HG02938 (cell line): ENCODE results near the gene ZNF219.

ENCODE experiments used
- ATAC-seq: cut with Tn5 transposase; IDR thresholded peaks from one replicate; pipeline ENCODE4 v1.9.1; 2021; ENCODE audit warnings: mild to moderate bottlenecking, moderate library complexity; ENCODE audit not compliant: unreplicated experiment

ZNF219 gene

DNA sequence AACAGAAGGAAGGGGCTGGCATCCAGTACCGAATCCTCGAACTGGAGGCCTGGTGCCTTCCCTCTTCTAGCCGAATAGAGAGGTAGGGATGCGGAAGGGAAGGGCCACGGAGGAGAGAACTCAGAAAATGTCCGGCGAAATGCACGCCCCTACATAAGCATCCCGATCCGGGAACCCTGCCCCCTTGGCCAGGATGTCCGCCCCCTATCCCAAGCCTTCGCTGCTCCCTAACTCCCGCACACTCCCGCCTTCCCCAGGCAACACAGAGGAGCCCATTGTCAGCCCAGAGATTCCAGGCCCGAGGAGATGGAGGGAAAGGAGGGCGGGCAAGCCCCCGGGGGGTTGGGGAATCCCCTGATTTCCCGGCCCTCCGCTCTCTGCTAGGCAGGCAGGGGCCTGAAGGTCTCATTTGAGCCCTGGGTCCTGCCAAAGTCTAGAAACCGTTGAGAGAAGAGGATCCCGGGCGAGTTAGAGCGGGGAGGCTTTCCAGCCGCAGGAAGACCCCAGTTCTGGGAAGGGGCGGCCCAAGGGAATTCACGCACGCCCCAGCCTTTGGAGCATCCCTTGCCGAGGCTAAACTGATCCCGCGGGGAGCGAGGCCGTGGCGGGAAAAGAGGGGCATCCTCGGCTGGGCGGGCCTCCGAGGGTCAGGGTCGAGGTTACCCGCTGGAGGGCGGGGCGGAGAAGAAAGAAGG, 28.9 kb downstream of the ZNF219 start:
- ATAC-seq = no peak

DNA sequence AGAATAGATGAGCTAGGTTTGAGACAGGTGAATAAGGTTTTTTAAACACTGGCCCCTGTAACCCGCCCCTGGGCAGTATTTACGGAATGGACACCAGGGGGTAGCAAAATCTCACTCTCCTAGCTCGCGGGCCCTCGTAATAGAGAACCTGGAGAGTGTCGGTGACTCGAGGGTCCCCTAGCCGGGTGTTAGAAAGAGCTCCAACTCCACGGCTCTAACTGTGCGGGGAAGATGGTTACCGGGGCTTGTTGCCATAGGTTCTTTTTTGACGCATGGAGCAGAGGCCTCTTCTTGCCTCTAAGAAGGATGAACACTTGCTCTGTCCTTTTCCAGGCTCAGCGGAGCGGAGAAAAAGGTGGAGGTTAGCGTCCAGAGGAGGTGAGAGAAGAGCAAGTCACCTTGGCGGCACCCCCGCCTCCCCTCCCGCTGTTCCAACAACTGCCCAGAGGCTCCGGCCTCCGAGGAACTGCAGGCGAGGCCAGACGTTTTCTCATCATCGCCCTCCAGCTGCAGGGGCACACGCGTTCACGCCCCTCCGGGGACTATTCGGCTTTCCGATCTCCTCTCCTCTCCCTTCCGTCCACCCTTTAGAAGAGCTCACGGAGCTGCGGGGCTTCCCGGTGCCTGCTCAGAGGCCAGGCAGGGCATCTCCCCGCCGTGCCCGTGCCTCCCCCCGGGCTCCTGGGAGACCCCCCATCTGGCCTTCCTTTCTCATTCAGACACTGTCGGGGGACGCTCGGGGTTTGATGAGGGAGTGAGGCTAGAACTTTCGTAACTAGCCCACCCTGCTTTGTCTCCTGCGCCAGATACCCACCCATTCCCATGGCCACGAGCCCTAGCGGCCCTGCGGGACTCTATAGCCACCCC, 29.7 kb downstream of the ZNF219 start:
- no peak for ATAC-seq

DNA sequence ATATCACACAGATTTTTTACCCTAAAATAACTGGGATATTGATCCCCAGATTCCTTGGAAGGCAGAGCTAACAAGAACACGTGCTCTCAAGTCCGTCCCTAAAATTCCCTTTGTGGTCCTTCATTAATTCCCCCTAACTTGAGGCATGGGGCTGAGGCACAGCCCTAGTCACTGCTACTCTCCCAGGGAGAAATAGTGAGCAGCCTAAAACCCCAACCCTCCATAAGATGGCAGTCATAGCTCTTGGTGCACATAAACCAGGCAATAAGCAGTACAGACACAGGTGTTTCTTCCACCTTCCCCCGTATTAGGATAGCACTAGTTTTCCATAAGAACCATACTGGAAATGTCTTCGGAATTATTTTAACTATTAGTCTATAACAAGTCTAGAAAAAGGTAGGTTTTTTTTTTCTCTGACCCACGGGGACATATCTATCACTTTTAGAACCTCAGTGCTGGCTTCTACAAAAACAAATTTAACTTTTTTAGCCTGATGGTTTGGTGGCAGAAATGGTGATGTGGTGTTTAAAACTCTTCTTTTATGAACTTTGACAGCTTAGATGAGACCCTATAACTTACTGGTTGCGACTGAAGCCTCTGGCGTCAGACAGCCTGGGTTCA, 31.5 kb downstream of the ZNF219 start:
- no peak for ATAC-seq

DNA sequence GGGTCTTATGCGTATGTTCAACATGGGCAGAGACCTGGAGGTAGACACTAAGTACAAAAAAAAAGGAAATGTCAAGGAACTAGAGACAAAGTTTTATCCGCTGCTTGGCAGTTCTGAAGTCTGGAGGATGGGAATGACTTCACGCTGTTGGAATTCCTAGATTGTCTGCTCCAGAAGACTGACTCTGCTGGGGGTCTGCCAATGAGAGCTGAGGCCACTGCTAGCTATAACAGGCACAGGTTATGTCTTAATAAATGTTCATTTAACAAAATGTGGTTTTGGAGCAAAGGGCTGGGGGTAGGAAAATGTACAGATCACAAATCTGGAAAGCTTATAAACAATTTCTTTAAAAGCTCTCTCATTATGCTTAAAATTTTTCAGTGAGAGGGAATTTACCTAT, 35.0 kb downstream of the ZNF219 start:
- no peak for ATAC-seq

DNA sequence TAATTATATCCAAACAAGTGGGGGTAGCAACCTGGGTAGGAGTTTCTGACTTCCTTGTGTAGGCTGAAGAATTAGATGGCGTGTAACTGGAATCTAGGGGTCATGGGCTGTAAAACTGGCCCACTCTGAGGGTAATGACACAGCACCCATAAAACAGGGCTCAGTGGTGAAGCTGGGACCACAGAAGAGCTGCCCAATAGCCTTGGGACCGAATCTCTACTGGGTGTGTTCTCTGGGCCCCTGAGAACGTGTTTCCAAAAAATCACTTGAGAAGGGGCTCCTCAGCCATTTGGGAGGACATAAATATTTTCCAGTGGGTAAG, 37.1 kb downstream of the ZNF219 start:
- ATAC-seq = no peak

DNA sequence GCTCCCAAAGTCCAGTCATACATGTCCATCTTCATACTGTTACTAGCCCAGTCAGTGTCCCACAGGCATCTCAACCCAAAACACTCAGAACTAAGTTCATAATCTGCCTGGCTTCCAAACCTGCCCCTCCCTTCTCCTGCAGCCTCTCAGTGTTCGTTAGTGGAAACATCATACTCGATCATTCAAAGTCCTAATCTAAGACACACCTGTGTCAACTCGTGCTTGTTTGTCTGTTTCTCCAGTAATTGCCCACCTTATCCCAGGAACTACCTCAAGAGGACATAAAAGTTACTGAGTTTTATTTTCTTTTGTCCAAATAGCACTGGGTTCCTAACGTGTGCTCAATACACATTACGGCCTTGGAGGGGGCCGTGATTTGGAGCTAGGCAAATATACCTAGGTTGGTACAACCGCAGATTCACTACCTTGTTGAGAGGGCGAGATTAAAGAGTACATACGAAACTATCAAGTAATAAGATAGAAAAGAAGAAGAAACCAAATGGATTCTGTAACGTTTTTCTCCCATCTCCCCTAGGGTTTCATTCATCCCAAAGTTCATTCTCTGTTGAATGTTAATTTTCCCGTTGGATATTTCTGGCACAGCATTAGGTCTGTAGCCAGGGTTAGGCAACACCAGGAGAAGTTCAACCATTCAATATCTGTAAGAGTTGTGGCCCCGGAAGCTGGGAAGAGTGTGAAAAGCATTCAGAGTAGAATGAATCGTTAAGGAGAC, 37.7 kb downstream of the ZNF219 start:
- ATAC-seq = no peak

DNA sequence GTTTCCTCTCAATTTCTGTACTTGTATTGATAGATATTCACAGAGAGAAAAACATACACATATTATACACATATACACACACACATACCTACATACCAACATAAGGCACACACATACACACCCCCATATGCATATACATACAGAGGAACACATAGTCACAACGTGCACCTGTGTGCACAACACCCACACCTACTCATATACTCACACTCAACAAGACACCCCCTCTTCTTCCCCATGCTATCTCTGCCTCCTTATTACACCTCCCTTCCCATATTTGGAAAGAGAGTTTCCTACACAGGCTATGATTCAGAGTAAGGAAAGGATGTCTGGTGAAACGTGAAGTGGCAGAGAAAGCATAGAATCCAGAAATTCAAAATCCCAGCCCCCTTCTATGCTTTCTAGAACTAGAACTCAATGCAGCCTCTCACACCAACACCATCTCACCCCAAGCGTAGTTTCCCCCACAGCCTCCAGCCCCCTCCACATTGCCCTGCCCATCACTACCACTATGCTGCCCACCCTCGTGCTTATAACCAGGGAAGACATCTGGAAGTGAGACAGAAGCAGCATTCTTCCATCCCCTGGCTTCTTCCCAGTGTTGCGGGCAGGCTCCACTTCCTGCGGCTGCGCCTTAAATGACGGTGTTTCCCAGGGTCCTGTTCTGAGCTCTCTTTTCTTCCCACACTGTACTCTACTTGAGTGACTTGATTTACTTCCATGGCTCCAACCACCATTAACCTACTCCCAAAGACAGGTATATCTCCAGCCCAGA, 38.4 kb downstream of the ZNF219 start:
- no peak for ATAC-seq

DNA sequence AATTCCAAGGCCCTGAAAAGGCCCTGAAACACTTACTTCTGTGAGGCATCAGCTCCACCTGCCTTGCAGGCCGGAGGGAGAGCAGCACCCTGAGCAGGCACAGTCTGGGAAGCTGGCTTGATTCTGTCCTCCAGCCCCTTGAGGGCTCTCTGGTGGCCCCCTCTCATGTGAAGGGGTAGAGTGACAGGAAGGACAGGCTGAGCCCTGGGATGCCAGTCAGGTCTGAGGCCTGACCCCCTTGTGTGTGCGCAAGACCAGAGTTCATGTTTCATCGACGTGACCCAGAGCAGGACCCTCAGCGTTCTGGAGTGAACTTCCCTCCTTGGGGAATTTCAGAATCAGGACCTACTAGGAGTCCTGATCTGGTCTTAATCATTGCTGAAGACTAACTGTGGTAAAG, 39.6 kb downstream of the ZNF219 start:
- no peak for ATAC-seq

DNA sequence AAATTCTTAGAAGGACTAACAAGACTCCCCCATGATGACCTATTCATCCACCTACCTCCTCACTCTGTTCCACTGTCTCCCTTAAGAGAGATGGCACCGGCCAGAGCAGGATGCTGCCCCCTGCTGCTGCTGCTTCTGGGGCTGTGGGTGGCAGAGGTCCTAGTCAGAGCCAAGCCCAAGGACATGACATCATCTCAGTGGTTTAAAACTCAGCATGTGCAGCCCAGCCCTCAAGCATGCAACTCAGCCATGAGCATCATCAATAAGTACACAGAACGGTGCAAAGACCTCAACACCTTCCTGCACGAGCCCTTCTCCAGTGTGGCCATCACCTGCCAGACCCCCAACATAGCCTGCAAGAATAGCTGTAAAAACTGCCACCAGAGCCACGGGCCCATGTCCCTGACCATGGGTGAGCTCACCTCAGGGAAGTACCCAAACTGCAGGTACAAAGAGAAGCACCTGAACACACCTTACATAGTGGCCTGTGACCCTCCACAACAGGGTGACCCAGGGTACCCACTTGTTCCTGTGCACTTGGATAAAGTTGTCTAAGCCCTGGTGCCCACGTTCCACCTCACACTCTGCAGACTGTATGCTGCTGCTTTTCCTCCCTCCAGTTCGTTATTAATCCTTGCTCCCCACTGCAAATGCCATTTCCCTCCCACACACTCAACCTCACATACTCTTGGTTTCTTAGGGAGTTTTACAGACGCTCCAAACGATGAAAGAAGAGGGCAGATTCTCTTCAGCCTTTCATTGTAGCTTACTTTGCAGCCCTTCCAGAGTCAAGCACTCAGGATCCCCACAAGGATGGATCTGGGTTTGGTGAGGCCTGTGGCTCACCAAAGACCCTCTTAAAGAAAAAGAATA, 40.4 kb downstream of the ZNF219 start, which contains the start of gene RNASE8:
RNASE8 (plus strand) TSS at position 20 of the 873 bp plus-strand sequence; CDS start at position 91, 71 bp downstream.
- ATAC-seq = no peak

DNA sequence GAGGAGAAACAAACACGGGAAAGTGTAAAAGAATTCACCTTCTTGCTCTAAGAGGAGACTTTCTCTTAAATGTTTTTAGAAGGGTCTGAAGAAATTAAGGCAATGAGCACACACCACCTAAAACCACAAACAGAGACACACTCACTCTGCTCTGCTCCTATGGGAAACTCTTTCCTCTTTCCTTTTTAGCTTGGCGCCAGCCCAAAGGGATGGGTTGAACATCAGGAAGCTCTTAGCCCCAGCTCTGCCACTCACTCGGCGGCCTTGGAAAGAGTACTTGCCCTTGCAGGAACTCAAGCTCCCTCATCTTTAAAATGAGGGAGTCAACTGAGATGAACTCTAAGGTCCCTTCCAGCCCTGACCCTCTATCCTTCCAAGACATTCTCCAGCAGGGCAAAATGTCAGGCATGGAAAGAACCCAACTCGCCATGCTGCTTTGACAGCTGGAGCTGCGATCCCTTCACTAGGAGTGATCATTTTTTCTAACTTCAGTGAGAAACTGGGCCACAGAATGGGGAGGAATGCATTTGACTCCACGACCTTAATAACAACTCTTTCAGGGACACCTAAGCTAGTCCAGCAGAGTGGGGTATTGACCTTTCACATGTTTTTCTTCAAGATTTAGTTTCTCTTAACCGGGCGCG, 41.8 kb downstream of the ZNF219 start:
- ATAC-seq = no peak

DNA sequence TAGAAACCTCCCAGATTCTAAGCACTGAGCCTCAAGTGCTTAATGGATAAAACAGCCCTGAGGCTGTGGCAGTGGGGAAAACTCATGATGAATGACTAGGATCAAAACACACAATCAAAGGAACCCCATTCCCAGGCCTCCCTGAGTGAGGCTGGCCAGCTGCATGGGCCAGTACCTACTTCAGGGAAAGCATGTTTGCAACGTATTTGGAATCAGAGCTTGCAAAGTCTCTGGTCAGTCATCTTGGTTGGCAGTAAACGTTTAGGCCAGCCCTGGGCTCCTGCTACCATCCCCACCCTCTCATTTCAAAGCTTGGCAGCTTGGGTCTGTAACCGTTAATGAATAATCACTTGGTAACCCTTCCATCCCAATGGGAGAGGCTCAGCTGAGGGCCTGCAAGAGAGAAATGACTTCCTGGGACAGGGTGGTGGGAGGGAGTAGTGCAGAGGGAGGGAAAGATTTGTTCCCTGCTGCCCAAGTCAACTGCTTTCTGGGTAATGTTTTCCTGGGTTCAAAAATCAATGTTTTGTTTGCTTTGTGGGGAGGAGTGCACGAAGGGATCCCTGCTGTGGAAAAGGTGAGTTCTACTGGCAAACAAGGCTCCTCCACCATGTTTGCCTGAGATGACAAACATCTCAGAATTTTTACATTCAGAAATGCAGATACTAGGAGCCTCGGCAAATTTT, 42.9 kb downstream of the ZNF219 start:
- ATAC-seq = no peak

DNA sequence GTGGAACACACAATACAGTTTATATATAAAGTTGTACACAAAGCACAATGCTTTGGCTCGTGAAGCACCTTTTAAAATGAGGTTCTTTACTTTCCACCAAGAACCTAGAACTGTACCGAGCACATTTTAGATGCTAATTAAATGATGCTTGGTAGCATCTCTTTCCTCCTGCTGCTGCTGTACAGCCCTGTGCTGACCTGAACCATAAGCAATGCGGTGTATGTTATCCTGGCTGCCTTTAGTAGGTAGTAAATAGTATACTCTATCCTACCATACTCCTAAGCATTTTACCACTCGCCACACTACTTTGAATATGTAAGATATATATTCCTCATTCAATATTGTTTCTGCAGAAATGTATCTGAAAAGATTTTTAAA, 43.7 kb downstream of the ZNF219 start:
- ATAC-seq = no peak

DNA sequence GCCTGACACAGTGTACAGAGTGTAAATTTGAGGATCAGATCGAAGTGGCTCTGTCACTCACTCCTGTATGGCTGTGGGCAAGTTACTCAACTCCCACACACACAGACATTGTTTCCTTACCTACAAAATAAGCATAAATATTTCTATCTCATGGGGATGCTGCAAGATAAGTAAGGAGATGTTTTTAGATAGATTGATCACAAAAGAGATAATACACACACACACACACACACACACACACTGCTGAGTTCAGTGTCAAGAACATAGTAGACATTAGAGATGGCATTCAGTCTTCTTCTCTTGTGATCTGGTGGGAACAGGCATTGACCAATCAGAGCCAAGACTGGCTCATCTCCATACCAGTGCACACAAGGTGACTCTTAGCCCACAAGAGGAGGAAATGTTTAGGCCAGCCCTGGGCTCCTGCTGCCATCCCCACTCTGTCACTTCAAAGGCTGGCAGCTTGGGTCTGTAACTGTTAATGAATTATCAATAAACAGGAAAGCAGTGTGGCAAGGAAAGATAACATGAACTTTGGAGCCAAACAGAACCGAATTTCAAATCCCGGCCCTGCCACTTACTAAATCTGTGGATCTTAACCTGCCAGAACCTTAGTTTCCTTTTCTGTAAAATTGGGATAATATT, 44.2 kb downstream of the ZNF219 start:
- no peak for ATAC-seq

DNA sequence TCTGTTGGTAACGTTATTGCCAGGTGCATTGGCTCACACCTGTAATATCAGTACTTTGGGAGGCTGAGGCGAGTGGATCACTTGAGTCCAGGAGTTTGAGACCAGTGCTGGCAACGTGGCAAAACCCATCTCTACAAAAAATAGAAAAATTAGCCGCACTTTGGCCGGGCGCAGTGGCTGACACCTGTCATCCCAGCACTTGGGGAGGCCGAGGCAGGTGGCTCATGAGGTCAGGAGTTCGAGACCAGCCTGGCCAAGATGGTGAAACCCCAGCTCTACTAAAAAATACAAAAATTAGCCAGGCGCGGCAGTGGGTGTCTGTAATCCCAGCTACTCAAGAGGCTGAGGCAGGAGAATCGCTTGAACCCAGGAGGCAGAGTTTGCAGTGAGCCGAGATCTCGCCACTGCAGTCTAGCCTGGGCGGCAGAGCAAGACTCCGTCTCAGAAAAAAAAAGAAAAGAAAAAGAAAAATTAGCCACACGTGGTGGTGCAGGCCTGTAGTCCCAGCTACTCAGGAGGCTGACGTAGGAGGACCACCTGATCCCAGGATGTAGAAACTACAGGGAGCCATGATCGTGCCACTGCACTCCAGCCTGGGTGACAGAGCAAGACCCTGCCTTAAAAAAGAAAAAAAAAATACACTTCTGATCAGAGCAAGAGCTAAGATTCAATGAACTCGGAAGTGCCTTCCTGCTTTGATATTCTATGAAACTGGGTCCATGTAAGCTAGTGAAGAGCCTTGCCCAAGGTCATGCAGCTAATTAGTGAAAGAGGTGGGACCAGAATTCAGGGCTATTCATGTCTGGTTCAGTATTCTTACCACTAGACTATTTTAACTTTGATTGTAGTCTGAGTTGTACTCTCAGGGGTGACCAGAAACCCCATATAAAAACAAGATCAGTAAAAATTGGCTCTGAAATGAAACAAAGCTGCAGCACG, 45.0 kb downstream of the ZNF219 start:
- no peak for ATAC-seq

DNA sequence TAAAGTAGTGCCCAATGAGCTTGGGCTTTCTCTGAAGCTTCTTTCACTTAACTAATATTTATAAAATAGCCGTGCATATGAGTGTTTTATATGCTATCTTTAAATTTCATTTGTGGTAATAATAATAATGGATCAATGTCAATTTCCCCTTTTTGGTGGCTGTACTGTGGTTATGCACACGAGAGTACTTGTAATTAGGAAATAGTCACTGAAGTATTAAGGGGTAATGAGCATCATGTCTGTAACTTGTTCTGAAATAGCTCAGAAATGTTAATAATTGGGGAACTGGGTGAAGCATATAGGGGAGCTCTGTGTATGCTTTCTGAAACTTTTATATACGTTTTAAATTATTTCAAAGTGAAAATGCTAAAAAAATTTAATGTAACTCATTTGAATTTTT, 47.9 kb downstream of the ZNF219 start:
- ATAC-seq = no peak

DNA sequence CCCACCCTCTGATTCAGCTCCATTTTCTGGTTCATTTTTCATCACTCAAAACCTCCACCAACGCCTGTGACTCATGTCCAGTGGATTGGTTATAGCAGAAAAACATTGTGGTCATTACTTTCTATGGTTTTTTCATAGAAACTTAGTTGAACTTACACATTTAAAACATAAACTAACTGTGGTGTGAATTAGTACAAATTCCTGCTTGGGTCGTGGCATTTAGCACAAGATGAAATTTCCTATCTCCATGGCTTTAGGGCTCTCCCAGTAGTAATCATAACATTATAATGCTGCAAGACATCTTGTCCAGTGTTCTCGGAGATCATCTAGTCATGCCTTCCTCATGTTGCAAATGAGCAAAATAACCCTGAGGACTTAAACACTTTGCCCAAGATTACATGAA, 49.2 kb downstream of the ZNF219 start:
- ATAC-seq = no peak

DNA sequence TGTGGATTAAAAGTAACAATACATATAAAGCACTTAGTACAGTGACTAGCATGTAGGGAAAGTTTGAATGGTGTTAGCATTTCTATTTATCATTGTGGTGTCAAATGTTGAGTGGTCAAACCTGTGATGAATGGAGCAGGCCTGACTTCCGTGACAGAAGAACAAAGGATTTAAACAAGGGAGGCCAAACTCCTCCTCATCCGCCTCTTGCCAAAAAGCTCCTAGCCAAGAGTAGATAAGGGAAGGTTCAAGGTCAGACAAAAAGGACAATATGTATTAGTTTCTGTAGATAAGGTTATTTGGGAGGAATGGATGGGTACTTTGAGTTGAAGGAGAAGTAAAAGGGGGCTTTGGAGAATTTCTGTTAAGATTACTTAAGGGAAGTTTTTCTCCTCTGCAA, 49.8 kb downstream of the ZNF219 start:
- ATAC-seq = no peak
